ENCODE measurements around the gene ARL14EPL. TPM values are rescaled to one million over a fixed set of nuclear protein-coding genes. Genes with fewer than 3 reads are reported as not detected.
"Not testable (repeated sequence)": the region's sequence is repeated elsewhere in the genome, so short reads cannot be mapped to it uniquely, and the experiment has no call there.

ARL14EPL gene
- total RNA-seq, 4 donors from 2014 or later: not detected

DNA sequence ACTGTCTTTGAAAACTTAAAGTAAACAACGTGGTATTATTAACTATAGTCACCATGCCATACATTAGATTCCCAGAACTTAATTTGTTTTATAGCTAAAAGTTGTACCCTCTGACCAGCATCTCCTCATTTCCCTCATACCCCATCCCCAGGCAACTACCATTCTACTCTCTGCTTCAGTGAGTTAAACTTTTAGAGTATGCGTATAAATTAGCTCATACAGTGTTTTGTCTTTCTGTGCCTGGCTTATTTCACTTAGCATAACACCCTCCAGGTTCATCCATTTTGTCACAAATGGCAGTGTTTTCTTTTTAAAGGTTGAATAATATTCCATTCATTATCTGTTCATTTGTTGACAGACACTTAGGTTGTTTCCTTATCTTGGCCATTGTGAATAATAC lies 66.7 kb downstream of the ARL14EPL start:
- no peak overlapping the region for H3K4me3 ChIP-seq (ENCODE audit: low read depth, poor library complexity, severe bottlenecking)
- 96 to 98% methylated on average over 2 of the region's 2 CpGs for WGBS, 2 donors
- TF ChIP-seq, protein P1, sequence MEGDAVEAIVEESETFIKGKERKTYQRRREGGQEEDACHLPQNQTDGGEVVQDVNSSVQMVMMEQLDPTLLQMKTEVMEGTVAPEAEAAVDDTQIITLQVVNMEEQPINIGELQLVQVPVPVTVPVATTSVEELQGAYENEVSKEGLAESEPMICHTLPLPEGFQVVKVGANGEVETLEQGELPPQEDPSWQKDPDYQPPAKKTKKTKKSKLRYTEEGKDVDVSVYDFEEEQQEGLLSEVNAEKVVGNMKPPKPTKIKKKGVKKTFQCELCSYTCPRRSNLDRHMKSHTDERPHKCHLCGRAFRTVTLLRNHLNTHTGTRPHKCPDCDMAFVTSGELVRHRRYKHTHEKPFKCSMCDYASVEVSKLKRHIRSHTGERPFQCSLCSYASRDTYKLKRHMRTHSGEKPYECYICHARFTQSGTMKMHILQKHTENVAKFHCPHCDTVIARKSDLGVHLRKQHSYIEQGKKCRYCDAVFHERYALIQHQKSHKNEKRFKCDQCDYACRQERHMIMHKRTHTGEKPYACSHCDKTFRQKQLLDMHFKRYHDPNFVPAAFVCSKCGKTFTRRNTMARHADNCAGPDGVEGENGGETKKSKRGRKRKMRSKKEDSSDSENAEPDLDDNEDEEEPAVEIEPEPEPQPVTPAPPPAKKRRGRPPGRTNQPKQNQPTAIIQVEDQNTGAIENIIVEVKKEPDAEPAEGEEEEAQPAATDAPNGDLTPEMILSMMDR (IDR thresholded peaks at IDR 0.05): no peak
- TF ChIP-seq POLR2A (IDR thresholded peaks at IDR 0.05): no peak
- DNase-seq (ENCODE audit: low spot score in 2 of 2): no peak
- intact Hi-C loops (cut with DNase I; ENCODE audit: low total_unique reads): no loop called here

DNA sequence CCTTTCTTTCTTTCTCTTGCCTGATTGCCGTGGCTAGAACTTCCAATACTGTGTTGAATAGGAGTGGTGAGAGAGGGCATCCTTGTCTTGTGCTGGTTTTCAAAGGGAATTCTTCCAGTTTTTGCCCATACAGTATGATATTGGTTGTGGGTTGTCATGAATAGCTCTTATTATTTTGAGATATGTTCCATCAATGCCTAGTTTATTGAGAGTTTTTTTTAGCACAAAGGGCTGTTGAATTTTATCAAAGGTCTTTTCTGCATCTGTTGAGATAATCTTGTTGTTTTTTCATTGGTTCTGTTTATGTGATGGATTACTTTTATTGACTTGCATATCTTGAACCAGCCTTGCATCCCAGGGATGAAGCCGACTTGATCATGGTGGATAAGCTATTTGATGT lies 72.7 kb downstream of the ARL14EPL start:
- H3K4me3 ChIP-seq (ENCODE audit: low read depth, poor library complexity, severe bottlenecking); DNase-seq (ENCODE audit: low spot score in 2 of 2); intact Hi-C loops (cut with DNase I; ENCODE audit: low total_unique reads): not testable (repeated sequence)
- 91% methylated on average over 2 of the region's 2 CpGs for WGBS, 2 donors

Other genes with a start within 250 kb of the ARL14EPL start
- 10 to 100 TPM in 2 of 4 donors, 1 to 10 TPM in 2; 3.5 to 17.9 (median 8.9) TPM for gene CDO1, start 215.8 kb upstream of the ARL14EPL start, total RNA-seq
- gene ATG12, start 190.9 kb upstream of the ARL14EPL start, total RNA-seq: 10 to 100 TPM; 29.7 to 52.7 (median 34.8) TPM
- 100 to 1,000 TPM in 1 of 4 donors, 10 to 100 TPM in 3; 53.3 to 198 (median 72.8) TPM for gene AP3S1, start 190.5 kb upstream of the ARL14EPL start, total RNA-seq
- 1 to 10 TPM in 3 of 4 donors, under 1 TPM in 1; 0.55 to 3.0 (median 1.7) TPM for gene LVRN, start 70.0 kb upstream of the ARL14EPL start, total RNA-seq
- 10 to 100 TPM; 10.8 to 22.1 (median 15.1) TPM for gene COMMD10, start 52.6 kb downstream of the ARL14EPL start, total RNA-seq

Data from lower leg skin (tissue), 4 donors.